HG03571 (cell line): ENCODE results near the gene FGFBP1.
A peak's percentile ranks its signal among the peaks of the same experiment; 100 is the strongest.

Experiments used
- ATAC-seq: cut with Tn5 transposase; IDR thresholded peaks from one replicate; pipeline ENCODE4 v1.9.1; 2021; ENCODE audit not compliant: unreplicated experiment

The FGFBP1 gene

GRCh38 chr4:15938640-15939039 is at the start of gene FGFBP1:
Gene FGFBP1, minus strand, starts transcription at chr4:15938740. Its CDS starts 2,108 bp downstream, at chr4:15936632.
- ATAC-seq: no peak

GRCh38 chr4:15988222-15988621 is 49.7 kb upstream of the FGFBP1 start:
- no peak for ATAC-seq

- no peak for ATAC-seq
Observed at GRCh38 chr4:15986907-15987306, 48.4 kb upstream of the FGFBP1 start.

GRCh38 chr4:15983610-15984009 is 45.1 kb upstream of the FGFBP1 start:
- no peak for ATAC-seq

- ATAC-seq: no peak
Observed at GRCh38 chr4:15982842-15983524, 44.4 kb upstream of the FGFBP1 start.

GRCh38 chr4:15976456-15977447 is 38.2 kb upstream of the FGFBP1 start:
- no peak for ATAC-seq

- ATAC-seq: no peak
Observed at GRCh38 chr4:15971068-15971801, 32.7 kb upstream of the FGFBP1 start.

- no peak for ATAC-seq
Observed at GRCh38 chr4:15968551-15969300, 30.2 kb upstream of the FGFBP1 start.

- no peak for ATAC-seq
Observed at GRCh38 chr4:15965325-15965724, 26.8 kb upstream of the FGFBP1 start.

GRCh38 chr4:15964159-15964558 is 25.6 kb upstream of the FGFBP1 start:
- ATAC-seq: no peak

GRCh38 chr4:15963576-15963975 is 25.0 kb upstream of the FGFBP1 start:
- ATAC-seq: no peak

GRCh38 chr4:15963001-15963451 is 24.5 kb upstream of the FGFBP1 start, which contains the start of gene FGFBP2:
Gene FGFBP2, minus strand, starts transcription at chr4:15963175. Its CDS starts 46 bp downstream, at chr4:15963129.
- no peak for ATAC-seq

- no peak for ATAC-seq
Observed at GRCh38 chr4:15961781-15962510, 23.4 kb upstream of the FGFBP1 start.

GRCh38 chr4:15958562-15958961 is 20.0 kb upstream of the FGFBP1 start:
- ATAC-seq: no peak

GRCh38 chr4:15956179-15956850 is 17.8 kb upstream of the FGFBP1 start:
- peak; percentile 83 for ATAC-seq

- no peak for ATAC-seq
Observed at GRCh38 chr4:15955670-15956069, 17.1 kb upstream of the FGFBP1 start.

GRCh38 chr4:15953625-15954024 is 15.1 kb upstream of the FGFBP1 start:
- no peak for ATAC-seq

GRCh38 chr4:15951781-15952180 is 13.2 kb upstream of the FGFBP1 start:
- no peak for ATAC-seq

- ATAC-seq: no peak
Observed at GRCh38 chr4:15948826-15949225, 10.3 kb upstream of the FGFBP1 start.
